Trophoblast cell (in vitro differentiated cells and primary cell): ENCODE data around the gene ZNF516.

Source experiments
- DNase-seq, 2 donors: peaks; one replicate each; pipeline ENCODE4 v3.0.0-alpha.2; 2016
- H2AFZ ChIP-seq: 2 replicates; pipeline ENCODE4 v1.6.1; 2013; ENCODE audit warnings: low read length, moderate library complexity, mild to moderate bottlenecking; ENCODE audit not compliant: insufficient read depth, poor library complexity
- H2AK5ac ChIP-seq: 2 replicates; pipeline ENCODE4 v1.6.1; 2013; ENCODE audit warnings: mild to moderate bottlenecking, low read length
- H2BK120ac ChIP-seq: 2 replicates; pipeline ENCODE4 v1.6.1; 2013; ENCODE audit warnings: low read length, mild to moderate bottlenecking, moderate library complexity; ENCODE audit not compliant: insufficient read depth, poor library complexity
- H2BK12ac ChIP-seq: 2 replicates; pipeline ENCODE4 v1.6.1; 2013; ENCODE audit warnings: mild to moderate bottlenecking, low read length, moderate library complexity
- H2BK5ac ChIP-seq: 2 replicates; pipeline ENCODE4 v1.6.1; 2013; ENCODE audit warnings: low read length, low read depth, moderate library complexity, mild to moderate bottlenecking; ENCODE audit not compliant: poor library complexity
- H3K14ac ChIP-seq: 2 replicates; pipeline ENCODE4 v1.6.1; 2013; ENCODE audit warnings: mild to moderate bottlenecking, low read length
- H3K18ac ChIP-seq: 2 replicates; pipeline ENCODE4 v1.6.1; 2013; ENCODE audit warnings: mild to moderate bottlenecking, low read length
- H3K23ac ChIP-seq: 2 replicates; pipeline ENCODE4 v1.6.1; 2013; ENCODE audit warnings: low read length
- H3K27ac ChIP-seq: 2 replicates; pipeline ENCODE4 v1.5.1; 2013; ENCODE audit warnings: low read depth, mild to moderate bottlenecking, inconsistent platforms, low read length, moderate library complexity
- H3K27me3 ChIP-seq: 2 replicates; pipeline ENCODE4 v1.6.1; 2013; ENCODE audit warnings: inconsistent platforms, mild to moderate bottlenecking, low read length, moderate library complexity; ENCODE audit not compliant: insufficient read depth
- H3K36me3 ChIP-seq, 2 experiments: 1 replicate in 1 of 2; 2 replicates in 1 of 2; pipeline ENCODE4 v1.6.1; 2013; ENCODE audit warnings: low read length in 2 of 2, mild to moderate bottlenecking in 2 of 2, moderate library complexity in 1 of 2; ENCODE audit not compliant: insufficient read depth in 2 of 2, control insufficient read depth in 1 of 2
- H3K4ac ChIP-seq: 2 replicates; pipeline ENCODE4 v1.6.1; 2013; ENCODE audit warnings: low read depth, mild to moderate bottlenecking, low read length, moderate library complexity
- H3K4me1 ChIP-seq, 2 experiments: 1 replicate in 1 of 2; 2 replicates in 1 of 2; pipeline ENCODE4 v1.6.1; 2013; ENCODE audit warnings: low read length in 2 of 2, mild to moderate bottlenecking in 2 of 2, moderate library complexity in 1 of 2; ENCODE audit not compliant: insufficient read depth in 2 of 2, control insufficient read depth in 1 of 2
- H3K4me2 ChIP-seq: 2 replicates; pipeline ENCODE4 v1.6.1; 2013; ENCODE audit warnings: inconsistent platforms, mild to moderate bottlenecking, low read length, moderate library complexity
- H3K4me3 ChIP-seq: 2 replicates; pipeline ENCODE4 v1.5.1; 2013; ENCODE audit warnings: mild to moderate bottlenecking, low read depth, low read length, inconsistent platforms
- H3K79me1 ChIP-seq: one replicate; pipeline ENCODE4 v1.6.1; 2013; ENCODE audit warnings: low read length
- H3K79me2 ChIP-seq: 2 replicates; pipeline ENCODE4 v1.6.1; 2013; ENCODE audit warnings: low read length, mild to moderate bottlenecking; ENCODE audit not compliant: control insufficient read depth, insufficient read depth, poor library complexity
- H3K9ac ChIP-seq: 2 replicates; pipeline ENCODE4 v1.6.1; 2013; ENCODE audit warnings: mild to moderate bottlenecking, low read length
- H3K9me3 ChIP-seq: 2 replicates; pipeline ENCODE4 v1.6.1; 2013; ENCODE audit warnings: low read depth, mild to moderate bottlenecking, control low read depth, inconsistent platforms, low read length; ENCODE audit not compliant: insufficient read depth
- H4K12ac ChIP-seq: 2 replicates; pipeline ENCODE4 v1.6.1; 2013; ENCODE audit warnings: low read depth, mild to moderate bottlenecking, low read length, moderate library complexity
- H4K8ac ChIP-seq: 2 replicates; pipeline ENCODE4 v1.6.1; 2013; ENCODE audit warnings: low read depth, mild to moderate bottlenecking, low read length, moderate library complexity
- H4K91ac ChIP-seq: one replicate; pipeline ENCODE4 v1.6.1; 2013; ENCODE audit warnings: low read depth, mild to moderate bottlenecking, low read length, moderate library complexity
- WGBS: extraction: QIAGEN DNeasy Blood & Tissue Kit; methylation state at CpG from one replicate; pipeline ENCODE4 v1.1.7; 2013; ENCODE audit warnings: missing lambda C conversion rate; ENCODE audit not compliant: insufficient read length, insufficient coverage; ENCODE audit errors: extremely low coverage; 5-methylcytosine and 5-hydroxymethylcytosine counted together

ZNF516 gene

GRCh38 chr18:76383636-76384035, 111.4 kb downstream of the ZNF516 start:
- Histone ChIP-seq H3K27ac (no peak overlapping the region), H2BK5ac (no peak overlapping the region), H2BK12ac (no peak overlapping the region), H4K91ac (no peak overlapping the region), H3K4ac (no peak overlapping the region), H3K4me2 (no peak overlapping the region), H4K12ac (no peak overlapping the region), H3K14ac (no peak overlapping the region), H3K9ac (no peak overlapping the region), H3K79me2 (no peaks in the 10 kb centered on the region), H3K79me1 (no peaks in the 10 kb centered on the region), H4K8ac (no peak overlapping the region), H3K18ac (no peak overlapping the region), H3K36me3 (peaks cover 8 to 14% of the 10 kb centered on the region in 2 experiments), H2AK5ac (no peak overlapping the region), H3K27me3 (no peaks in the 10 kb centered on the region), H3K4me3 (no peak overlapping the region), H2AFZ (no peak overlapping the region), H3K9me3 (peaks cover 3% of the 10 kb centered on the region), H2BK120ac (no peak overlapping the region), H3K23ac (no peak overlapping the region), H3K4me1 (no peaks in the 10 kb centered on the region)
- no peak for DNase-seq
- WGBS: no CpG with 5 or more reads among the region's 13 CpGs

GRCh38 chr18:76382275-76382674, 112.8 kb downstream of the ZNF516 start:
- WGBS: no CpG with 5 or more reads among the region's 8 CpGs
- H3K23ac ChIP-seq: no peak overlapping the region

GRCh38 chr18:76380791-76381405, 114.1 kb downstream of the ZNF516 start:
- Histone ChIP-seq H3K4ac (no peak overlapping the region), H3K4me1 (no peaks in the 10 kb centered on the region), H3K23ac (no peak overlapping the region), H3K4me3 (no peak overlapping the region), H4K8ac (no peak overlapping the region), H4K91ac (no peak overlapping the region), H3K27ac (no peak overlapping the region), H4K12ac (no peak overlapping the region), H3K9me3 (no peaks in the 10 kb centered on the region), H3K4me2 (no peak overlapping the region), H3K79me2 (no peaks in the 10 kb centered on the region), H3K27me3 (no peaks in the 10 kb centered on the region), H3K9ac (no peak overlapping the region), H3K79me1 (no peaks in the 10 kb centered on the region), H3K36me3 (peaks cover 12 to 17% of the 10 kb centered on the region in 2 experiments), H2BK5ac (no peak overlapping the region), H2BK120ac (no peak overlapping the region), H3K14ac (no peak overlapping the region), H2AFZ (no peak overlapping the region), H2AK5ac (no peak overlapping the region), H3K18ac (no peak overlapping the region), H2BK12ac (no peak overlapping the region)
- DNase-seq: no peak
- no CpG with 5 or more reads among the region's 26 CpGs for WGBS

More at GRCh38 chr18:76382275-76382674, 112.8 kb downstream of the ZNF516 start:
- H3K9ac ChIP-seq: no peak overlapping the region
- no peak overlapping the region for H2BK120ac ChIP-seq
- H3K4me3 ChIP-seq: no peak overlapping the region
- H3K79me1 ChIP-seq: no peaks in the 10 kb centered on the region
- peaks cover 12 to 17% of the 10 kb centered on the region in 2 experiments for H3K36me3 ChIP-seq
- no peak overlapping the region for H3K4ac ChIP-seq
- H4K91ac ChIP-seq: no peak overlapping the region
- H3K4me2 ChIP-seq: no peak overlapping the region
- H2AFZ ChIP-seq: no peak overlapping the region
- no peak overlapping the region for H3K14ac ChIP-seq
- no peak overlapping the region for H2BK12ac ChIP-seq
- H3K27me3 ChIP-seq: no peaks in the 10 kb centered on the region
- no peak overlapping the region for H2AK5ac ChIP-seq
- no peak overlapping the region for H3K27ac ChIP-seq
- DNase-seq: no peak
- no peak overlapping the region for H2BK5ac ChIP-seq
- no peaks in the 10 kb centered on the region for H3K9me3 ChIP-seq
- no peaks in the 10 kb centered on the region for H3K79me2 ChIP-seq
- H3K4me1 ChIP-seq: no peaks in the 10 kb centered on the region
- no peak overlapping the region for H3K18ac ChIP-seq
- H4K8ac ChIP-seq: no peak overlapping the region
- no peak overlapping the region for H4K12ac ChIP-seq

- Histone ChIP-seq H3K27me3 (no peaks in the 10 kb centered on the region), H3K9ac (no peak overlapping the region), H4K12ac (no peak overlapping the region), H3K4me2 (no peak overlapping the region), H3K18ac (no peak overlapping the region), H2AFZ (no peak overlapping the region), H3K27ac (no peak overlapping the region), H4K91ac (no peak overlapping the region), H3K9me3 (no peaks in the 10 kb centered on the region), H3K79me2 (no peaks in the 10 kb centered on the region), H3K14ac (no peak overlapping the region), H3K4me1 (no peaks in the 10 kb centered on the region), H3K79me1 (no peaks in the 10 kb centered on the region), H3K36me3 (peaks cover 12 to 17% of the 10 kb centered on the region in 2 experiments), H2BK5ac (no peak overlapping the region), H2BK12ac (no peak overlapping the region), H3K4me3 (no peak overlapping the region), H3K23ac (no peak overlapping the region), H2AK5ac (no peak overlapping the region), H2BK120ac (no peak overlapping the region), H3K4ac (no peak overlapping the region), H4K8ac (no peak overlapping the region)
- no peak for DNase-seq
- no CpG with 5 or more reads among the region's 19 CpGs for WGBS
These were observed 114.8 kb downstream of the ZNF516 start for GRCh38 chr18:76380127-76380729.
